C4-2B (cell line): ENCODE results near the gene LRR1.

ENCODE experiments used
- CTCF ChIP-seq: fragments of 450-650 bp; conservative IDR thresholded peaks from 2 replicates; pipeline ENCODE4 v1.5.1; 2017; ENCODE audit warnings: mild to moderate bottlenecking
- ZFX ChIP-seq: fragments of 450-650 bp; IDR thresholded peaks from 2 replicates; pipeline ENCODE4 v1.6.1; 2017

DNA sequence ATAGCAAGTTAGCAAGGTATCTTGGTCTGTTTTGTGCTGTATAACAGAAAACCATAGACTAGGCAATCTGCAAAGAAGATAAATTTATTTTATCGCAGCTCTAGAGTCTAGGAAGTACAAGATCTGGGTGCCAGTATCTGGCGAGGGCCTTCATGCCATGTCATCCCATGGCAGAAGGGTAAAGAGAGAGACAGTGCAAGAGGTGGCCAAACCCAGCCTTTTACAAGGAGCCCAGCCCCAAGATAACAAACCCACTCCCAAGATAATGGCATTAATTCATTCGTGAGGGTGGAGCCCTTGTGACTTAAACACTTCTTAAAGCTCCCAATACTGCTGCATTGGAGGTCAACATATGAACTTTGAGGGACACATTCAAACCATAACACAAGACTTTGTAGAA is 29.5 kb upstream of the LRR1 start:
- TF ChIP-seq CTCF = no peak
- no peak for TF ChIP-seq ZFX
